HFFc6 (cell line): Measurements from ENCODE around the gene MDFIC. TPM values are rescaled to one million over a fixed set of nuclear protein-coding genes. Genes with fewer than 3 reads are reported as not detected.

Source experiments
- DNase-seq: peaks from one replicate; pipeline ENCODE4 v3.0.0-alpha.2; 2018
- H3K27ac Mint-ChIP-seq: 2 replicates; pipeline ENCODE4 v1.8.0; 2020; ENCODE audit warnings: mild to moderate bottlenecking, mixed read lengths
- H3K27me3 Mint-ChIP-seq: 2 replicates; pipeline ENCODE4 v1.8.0; 2021; ENCODE audit warnings: mild to moderate bottlenecking, moderate library complexity, mixed read lengths; ENCODE audit not compliant: insufficient read depth
- H3K36me3 Mint-ChIP-seq: 2 replicates; pipeline ENCODE4 v1.8.0; 2021; ENCODE audit warnings: low read depth, mixed read lengths
- H3K4me1 Mint-ChIP-seq: 2 replicates; pipeline ENCODE4 v1.8.0; 2020; ENCODE audit warnings: low read depth, mixed read lengths
- H3K4me3 Mint-ChIP-seq: 2 replicates; pipeline ENCODE4 v1.8.0; 2020; ENCODE audit warnings: mild to moderate bottlenecking, moderate library complexity, mixed read lengths
- H3K9me3 Mint-ChIP-seq: 2 replicates; pipeline ENCODE4 v1.8.0; 2020; ENCODE audit warnings: mild to moderate bottlenecking, mixed read lengths
- total RNA-seq, 6 experiments: library from RNA; stranded (reverse); fragmentation: NEBNext Ultra II Directional; extraction: Animal tissue kit (Norgen Biotek cat#: 25700); gene quantifications; 2 replicates in 1 of 6; 3 replicates in 5 of 6; pipeline ENCODE4 v1.2.3, GENCODE V29; 2021
- TF ChIP-seq, protein P1 (sequence below): fragments of 200-600 bp; sonication (generic); IDR thresholded peaks from 2 replicates; pipeline ENCODE4 v1.5.0; 2021; ENCODE audit warnings: antibody characterized with exemption, mild to moderate bottlenecking

Gene MDFIC
- total RNA-seq, 6 experiments from 2014 or later = 33.3 to 57.9 (median 45.5) TPM

- Mint-ChIP-seq H3K4me1 (peaks cover 4% of the 10 kb centered on the region; the same call in 1 of the 2 replicates), H3K4me3 (no peak overlapping the region), H3K27ac (no peak overlapping the region), H3K27me3 (peaks cover 1% of the 10 kb centered on the region), H3K9me3 (no peaks in the 10 kb centered on the region), H3K36me3 (no peaks in the 10 kb centered on the region)
- no peak for DNase-seq
- TF ChIP-seq, protein P1, sequence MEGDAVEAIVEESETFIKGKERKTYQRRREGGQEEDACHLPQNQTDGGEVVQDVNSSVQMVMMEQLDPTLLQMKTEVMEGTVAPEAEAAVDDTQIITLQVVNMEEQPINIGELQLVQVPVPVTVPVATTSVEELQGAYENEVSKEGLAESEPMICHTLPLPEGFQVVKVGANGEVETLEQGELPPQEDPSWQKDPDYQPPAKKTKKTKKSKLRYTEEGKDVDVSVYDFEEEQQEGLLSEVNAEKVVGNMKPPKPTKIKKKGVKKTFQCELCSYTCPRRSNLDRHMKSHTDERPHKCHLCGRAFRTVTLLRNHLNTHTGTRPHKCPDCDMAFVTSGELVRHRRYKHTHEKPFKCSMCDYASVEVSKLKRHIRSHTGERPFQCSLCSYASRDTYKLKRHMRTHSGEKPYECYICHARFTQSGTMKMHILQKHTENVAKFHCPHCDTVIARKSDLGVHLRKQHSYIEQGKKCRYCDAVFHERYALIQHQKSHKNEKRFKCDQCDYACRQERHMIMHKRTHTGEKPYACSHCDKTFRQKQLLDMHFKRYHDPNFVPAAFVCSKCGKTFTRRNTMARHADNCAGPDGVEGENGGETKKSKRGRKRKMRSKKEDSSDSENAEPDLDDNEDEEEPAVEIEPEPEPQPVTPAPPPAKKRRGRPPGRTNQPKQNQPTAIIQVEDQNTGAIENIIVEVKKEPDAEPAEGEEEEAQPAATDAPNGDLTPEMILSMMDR = no peak
Measured at GRCh38 chr7:115068220-115068619, 146.3 kb downstream of the MDFIC start.
